GM18858 (cell line): ENCODE results near the gene FASTKD2.

ENCODE experiments used
- ATAC-seq: cut with Tn5 transposase; IDR thresholded peaks from one replicate; pipeline ENCODE4 v1.9.1; 2021; ENCODE audit not compliant: unreplicated experiment

Gene FASTKD2

DNA sequence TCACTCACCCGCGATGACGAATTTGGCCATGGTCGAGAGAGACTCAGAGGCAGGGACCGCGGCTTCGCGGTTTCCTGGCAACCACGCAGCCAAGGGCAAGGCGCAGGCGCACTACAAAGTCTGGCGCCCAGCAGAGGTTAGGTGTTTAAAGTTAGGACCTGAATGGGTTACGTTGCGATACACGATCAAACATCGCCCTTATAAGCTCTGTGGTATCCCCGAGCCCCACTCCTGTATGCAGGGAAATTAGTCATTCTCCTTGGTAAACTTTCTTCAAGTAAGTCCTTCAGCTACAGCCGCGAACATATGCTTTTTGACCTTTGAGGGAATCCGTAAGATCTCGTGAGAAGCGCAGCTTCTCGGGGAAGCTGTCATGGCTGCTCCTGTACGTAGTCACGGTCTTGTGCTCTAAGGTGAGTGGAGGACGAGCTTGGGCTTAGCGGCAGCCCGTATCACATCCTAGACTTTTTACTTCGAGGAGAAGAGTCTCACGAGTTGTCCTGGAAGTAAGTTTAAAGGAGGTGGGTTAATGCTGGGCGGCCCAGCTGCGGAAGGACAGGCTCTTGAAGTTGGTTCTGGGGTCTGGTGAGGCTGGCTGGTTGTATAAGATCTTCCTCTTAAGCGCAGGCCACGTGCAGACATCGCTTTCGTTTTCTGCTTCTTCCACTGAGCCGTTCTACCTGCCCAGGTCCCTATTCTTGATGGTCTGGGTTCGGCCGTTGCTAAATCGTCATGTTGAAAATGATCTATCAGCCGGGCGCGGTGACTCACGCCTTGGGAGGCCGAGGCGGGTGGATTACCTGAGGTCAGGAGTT, at the start of gene FASTKD2, which contains the start of gene MDH1B:
FASTKD2 (plus strand) TSS at position 365 of the 815 bp plus-strand sequence. CDS start 1,088 bp downstream, outside the sequence.
MDH1B (minus strand) TSS at position 87 of the 815 bp plus-strand sequence; CDS start at position 30, 57 bp downstream.
- ATAC-seq, result peak; percentile 91

DNA sequence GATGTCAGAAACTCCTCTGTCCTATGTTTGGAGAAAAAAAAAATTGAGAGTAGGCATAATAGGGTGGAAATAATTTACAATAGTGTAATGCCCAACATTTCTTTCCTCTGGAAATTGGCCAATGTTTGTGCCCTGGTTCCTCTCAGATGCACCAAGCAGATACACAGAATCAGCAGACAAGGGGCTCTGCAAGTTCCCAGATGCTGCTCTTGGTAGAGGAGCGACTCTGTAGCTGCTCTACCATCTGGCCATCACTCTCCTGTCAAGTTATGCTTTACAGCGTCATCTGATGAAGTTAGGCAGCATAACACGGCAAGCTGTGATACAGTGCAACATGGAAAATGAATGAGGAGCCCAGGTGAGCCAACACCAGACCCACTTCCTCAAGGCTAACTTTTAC, 48.8 kb upstream of the FASTKD2 start:
- ATAC-seq, result no peak

GRCh38 chr2:206718296-206718695, 47.1 kb upstream of the FASTKD2 start, which contains the start of gene DYTN:
Gene DYTN (minus strand): TSS chr2:206718396. CDS start chr2:206718279, 117 bp downstream.
- no peak for ATAC-seq

DNA sequence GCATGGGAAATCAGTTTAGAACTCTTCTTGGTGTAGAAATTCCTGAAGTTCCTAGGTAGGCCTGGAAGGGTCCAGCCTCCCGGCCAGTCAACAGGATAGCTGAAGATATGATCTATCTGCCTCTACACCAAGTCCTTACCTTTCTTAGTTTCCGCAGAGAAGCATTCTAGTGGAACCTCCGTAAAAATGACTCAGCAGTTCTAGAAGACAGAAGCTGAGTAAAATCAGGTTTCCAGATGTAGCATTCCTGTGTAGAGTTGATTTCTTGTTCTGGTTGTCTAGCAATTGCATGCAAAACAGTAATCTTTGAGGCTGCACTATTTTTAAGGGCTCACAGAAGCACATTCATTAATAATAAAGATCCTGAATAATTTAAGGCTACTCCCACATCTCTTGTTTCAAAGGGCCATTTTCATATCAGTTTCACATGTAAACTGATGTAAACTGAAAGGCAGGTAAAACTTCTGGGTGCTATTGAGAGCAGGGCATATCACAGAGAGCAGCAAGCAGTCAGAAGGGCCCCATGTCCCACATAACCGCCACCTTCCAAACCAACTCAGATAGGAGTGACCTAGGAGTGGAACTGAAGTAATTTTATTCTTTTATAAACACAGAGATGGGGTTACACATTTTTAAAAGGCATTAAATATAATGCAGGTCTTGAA, 44.0 kb upstream of the FASTKD2 start:
- peak; percentile 85 for ATAC-seq

GRCh38 chr2:206723288-206723687, 42.1 kb upstream of the FASTKD2 start:
- ATAC-seq, result no peak

- ATAC-seq, result no peak
Observed at GRCh38 chr2:206727287-206727686, 38.1 kb upstream of the FASTKD2 start.

DNA sequence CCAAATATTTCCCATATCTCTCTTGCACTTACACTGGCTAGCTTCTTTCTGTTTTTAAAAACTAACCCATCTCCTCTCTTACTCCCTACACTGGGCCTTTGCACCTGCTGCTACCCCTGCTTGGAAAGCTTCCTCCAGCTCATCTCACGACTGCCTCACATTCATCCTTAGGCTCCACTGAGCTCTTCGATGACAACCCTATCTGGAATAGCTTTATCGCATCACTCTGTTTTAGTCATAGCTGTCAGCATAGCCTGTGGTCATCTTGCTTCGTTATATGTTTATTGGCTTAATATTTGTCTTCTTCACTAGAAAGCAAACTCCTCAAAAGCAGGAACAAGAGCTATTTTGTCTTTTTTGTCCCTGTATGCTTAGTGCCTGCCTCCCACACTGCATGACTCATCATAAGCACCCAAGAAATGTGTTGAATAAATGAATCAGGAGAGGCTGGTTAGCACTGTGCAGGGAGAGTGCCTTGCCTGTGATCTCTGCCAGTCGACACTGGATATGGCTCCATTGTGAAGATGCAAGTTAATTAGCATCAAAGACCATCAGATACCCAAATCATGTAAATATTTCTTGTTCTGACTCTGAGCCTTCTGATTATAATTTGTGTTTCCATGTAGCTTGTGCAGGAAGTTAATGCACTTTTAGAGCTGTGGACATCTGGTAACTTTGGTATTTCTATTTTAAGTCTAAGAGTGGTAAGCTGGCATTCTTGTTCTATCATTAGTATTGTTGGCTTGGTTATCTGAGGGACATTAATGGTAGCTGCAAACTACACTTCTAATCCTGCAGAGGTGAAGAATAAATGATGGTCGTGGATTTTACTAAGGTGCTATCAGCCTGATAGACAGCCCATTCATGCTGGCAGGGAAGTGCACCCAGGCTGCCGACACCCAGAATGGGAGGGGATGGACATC, 36.9 kb upstream of the FASTKD2 start:
- ATAC-seq, result no peak

DNA sequence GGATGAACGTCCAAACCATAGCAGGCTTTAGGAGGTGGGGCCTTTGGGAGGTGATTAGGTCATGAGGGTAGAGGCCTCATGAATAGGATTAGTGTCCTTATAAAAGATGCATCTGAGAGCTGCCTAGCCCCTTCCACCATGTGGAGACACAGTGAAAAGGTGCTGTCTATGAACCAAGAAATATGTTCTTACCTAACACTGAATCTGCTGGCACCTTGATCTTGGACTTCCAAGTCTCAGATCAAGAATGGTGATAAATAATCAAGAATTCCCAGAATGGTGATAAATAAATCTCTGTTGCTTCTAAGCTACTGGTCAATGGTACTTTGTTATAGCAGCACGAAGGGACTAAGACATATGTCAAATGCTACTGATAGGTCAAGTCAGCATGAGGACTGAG, 32.1 kb upstream of the FASTKD2 start:
- no peak for ATAC-seq

DNA sequence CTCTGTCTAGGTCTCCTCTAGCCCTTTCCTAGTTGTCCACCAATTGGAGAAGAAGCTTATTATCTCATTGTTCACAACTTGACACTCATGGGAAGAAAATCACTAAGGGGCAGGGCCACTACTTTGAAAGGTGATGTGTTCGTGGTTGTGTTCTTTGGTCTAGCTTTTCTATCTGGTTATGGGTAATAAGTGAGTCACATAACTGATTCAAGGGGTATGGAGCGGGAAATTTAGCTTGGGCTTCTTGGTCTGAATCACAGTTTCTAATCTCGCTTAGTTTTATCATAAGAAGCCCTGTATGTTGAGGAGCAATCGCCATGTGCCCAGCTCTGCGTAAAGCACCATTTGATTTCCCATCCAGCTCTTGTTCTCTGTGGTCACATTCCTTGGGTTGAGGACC, 28.5 kb upstream of the FASTKD2 start:
- ATAC-seq, result no peak

DNA sequence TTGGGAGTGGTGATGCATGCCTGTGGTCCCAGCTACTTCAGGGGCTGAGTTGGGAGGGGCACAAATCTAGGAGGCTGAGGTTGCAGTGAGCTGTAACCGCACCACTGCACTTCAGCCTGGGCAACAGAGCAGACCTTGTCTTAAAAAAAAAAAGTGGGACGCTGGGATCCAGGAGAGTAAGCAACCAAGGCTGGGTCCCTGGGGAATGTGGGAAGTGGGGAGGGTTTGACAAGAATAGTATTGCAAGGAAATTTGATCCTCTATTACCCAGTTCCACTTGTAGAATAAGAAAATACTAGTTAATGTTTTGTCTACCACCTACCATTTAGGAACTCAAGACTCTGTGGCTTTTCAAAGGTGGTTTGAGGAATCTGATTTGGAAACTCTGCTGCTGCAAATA, 26.1 kb upstream of the FASTKD2 start:
- no peak for ATAC-seq

DNA sequence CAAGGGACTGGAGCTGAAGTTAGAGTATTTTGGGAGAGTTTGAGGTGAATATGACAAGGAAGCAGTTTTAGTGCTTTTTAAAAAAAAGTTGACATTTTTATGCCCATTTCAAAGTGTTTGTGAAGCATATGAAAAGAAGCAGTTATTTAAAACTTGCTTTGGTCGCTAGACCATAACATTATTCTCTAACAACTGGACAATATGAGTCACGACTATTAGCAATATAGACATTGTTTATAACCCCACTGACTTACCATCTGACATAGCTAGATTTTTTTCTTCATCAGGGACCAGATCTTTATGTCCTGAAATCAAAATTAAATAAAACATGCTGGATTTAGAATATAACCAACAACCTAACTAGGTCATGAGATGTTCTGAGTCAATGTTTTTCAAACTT, 24.6 kb upstream of the FASTKD2 start:
- ATAC-seq, result no peak

DNA sequence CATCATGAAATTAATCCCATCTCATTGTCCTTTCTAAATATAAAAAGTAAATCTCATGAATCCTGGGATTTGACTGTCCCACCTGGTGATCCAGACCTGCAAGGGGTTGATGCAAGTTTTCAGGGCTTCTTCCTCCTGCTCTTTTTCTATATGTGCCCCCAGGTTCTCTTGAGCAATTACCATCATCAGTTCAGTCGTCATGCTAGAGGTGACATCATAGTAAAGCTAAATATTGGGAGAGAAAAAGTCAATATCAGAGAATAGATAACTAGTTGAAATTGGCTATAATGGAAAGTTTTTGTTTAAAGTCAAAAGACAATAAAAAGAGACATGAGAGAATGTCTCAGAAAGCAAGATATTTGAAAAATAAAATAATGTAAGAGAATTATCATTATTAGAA, 8.6 kb upstream of the FASTKD2 start:
- no peak for ATAC-seq

GRCh38 chr2:206764673-206765241, 649 bp upstream of the FASTKD2 start:
- no peak for ATAC-seq

- ATAC-seq, result no peak
Observed at GRCh38 chr2:206766057-206766930, 888 bp downstream of the FASTKD2 start.

DNA sequence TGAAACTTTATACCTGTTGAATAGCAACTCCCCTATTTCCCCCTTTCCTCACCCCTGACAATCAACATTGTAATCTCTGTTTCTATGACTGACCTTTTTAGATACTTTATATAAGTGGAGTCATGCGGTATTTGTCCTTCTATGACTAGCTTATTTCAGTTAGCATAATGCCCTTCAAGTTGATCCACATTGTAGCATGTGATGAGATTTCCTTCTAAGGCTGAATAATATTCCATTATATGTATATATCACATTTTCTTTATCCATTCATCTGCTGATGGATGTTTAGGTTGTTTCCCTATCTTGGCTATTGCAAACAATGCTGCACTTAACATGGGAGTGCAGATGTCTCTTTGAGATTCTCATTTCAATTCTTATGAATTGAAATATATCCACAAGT, 9.5 kb downstream of the FASTKD2 start:
- ATAC-seq, result no peak

DNA sequence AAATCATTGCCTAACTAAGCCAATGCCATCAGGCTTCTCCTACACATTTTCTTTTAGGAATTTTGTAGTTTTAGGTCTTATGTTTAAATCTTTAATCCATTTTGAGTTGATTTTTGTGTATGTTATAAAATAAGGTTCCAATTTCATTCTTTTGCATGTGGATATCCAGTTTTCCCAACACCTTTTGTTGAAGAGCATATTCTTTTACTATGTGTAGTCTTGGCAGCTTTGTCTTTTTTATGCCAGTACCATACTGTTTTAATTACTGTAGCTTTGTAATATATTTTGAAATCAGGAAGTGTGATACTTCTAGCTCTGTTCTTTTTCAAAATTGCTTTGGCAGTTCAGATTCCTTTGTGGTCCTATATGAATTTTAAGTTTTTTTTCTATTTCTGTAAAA, 11.0 kb downstream of the FASTKD2 start:
- ATAC-seq, result no peak

DNA sequence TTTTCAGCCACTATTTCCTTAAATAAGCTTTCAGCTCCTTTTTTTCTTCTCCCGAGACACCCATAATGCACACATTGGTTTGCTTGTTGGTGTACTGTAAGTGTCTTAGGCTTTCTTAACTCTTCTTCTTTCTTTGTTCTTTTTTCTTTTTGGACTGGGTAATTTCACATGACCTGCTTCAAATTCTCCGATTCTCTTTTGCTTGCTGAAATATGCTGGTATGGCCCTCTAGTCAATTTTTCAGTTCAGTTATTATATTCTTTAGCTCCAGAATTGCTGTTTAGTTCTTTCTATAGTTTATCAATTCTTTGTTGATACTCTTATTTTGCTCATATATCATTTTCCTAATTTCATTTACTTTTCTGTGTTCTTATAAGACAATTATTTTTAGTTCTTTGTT, 15.3 kb downstream of the FASTKD2 start:
- ATAC-seq, result no peak

DNA sequence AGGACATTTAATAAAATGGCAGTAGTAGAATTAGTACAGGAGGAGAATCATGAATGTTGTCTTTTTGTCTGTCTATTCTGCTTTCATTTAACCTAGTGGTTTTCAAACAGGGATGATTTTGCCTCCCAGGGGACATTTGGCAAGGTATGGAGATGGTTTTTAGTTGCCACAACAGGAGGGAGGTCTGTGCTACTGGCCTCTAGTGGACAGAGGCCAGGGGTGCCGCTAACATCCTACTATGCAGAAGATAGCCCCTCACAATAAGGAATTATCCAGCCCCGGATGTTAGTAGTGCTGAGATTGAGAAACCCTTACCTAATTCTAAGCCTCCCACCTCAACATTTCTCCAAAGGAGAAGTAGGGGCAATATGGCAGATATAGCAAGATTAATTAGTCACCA, 18.3 kb downstream of the FASTKD2 start:
- ATAC-seq, result no peak

DNA sequence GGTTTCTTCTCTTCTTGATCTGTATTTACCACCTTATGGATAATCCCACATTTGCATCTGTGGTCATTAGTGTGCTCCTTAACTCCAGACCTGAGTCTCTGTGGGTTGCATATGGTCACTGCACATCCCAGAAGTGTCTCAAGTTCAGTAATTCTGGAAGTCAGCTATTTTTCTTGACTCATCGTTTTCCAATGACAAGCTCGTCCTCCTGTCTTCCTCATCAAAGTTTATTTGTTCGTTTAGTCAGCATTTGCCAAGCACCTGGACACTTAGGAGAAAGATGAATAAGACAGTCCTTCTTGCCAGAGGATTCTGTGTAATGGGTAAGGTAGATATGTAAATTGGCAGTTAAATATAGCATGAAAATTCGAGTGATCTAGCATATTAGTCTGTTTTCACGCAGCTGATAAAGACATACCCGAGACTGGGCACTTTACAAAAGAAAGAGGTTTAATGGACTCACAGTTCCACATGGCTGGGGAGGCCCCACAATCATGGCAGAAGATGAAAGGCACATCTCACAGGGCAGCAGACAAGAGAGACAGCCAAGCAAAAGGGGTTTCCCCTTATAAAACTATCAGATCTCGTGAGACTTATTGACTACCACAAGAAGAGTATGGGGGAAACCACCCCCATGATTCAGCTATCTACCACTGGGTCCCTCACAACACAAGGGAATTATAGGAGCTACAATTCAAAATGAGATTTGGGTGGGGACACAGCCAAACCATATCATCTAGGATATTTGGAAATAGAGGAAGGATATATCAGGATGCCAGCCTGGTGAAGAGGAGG, 19.4 kb downstream of the FASTKD2 start:
- ATAC-seq, result no peak
